D721Med (cell line): ENCODE measurements around the gene VILL.

Experiments used
- DNase-seq: peaks from one replicate; pipeline ENCODE4 v3.0.0; 2011; ENCODE audit warnings: low spot score; ENCODE audit not compliant: insufficient read length
- FAIRE-seq: peaks from 2 replicates; lab custom pipeline; 2011; peaks lifted over from hg19 to GRCh38; lab: Jason Lieb, UNC
- TF ChIP-seq, protein P1 (sequence below): IDR thresholded peaks from 2 replicates; pipeline ENCODE4 v1.5.1; 2012; ENCODE audit warnings: mild to moderate bottlenecking, control low read depth; ENCODE audit not compliant: insufficient read depth; ENCODE audit errors: missing control alignments

Gene VILL

GRCh38 chr3:38008971-38009580 is 18.5 kb downstream of the VILL start:
- FAIRE-seq (no peak), DNase-seq (no peak)
- TF ChIP-seq, protein P1, sequence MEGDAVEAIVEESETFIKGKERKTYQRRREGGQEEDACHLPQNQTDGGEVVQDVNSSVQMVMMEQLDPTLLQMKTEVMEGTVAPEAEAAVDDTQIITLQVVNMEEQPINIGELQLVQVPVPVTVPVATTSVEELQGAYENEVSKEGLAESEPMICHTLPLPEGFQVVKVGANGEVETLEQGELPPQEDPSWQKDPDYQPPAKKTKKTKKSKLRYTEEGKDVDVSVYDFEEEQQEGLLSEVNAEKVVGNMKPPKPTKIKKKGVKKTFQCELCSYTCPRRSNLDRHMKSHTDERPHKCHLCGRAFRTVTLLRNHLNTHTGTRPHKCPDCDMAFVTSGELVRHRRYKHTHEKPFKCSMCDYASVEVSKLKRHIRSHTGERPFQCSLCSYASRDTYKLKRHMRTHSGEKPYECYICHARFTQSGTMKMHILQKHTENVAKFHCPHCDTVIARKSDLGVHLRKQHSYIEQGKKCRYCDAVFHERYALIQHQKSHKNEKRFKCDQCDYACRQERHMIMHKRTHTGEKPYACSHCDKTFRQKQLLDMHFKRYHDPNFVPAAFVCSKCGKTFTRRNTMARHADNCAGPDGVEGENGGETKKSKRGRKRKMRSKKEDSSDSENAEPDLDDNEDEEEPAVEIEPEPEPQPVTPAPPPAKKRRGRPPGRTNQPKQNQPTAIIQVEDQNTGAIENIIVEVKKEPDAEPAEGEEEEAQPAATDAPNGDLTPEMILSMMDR, result no peak

DNA sequence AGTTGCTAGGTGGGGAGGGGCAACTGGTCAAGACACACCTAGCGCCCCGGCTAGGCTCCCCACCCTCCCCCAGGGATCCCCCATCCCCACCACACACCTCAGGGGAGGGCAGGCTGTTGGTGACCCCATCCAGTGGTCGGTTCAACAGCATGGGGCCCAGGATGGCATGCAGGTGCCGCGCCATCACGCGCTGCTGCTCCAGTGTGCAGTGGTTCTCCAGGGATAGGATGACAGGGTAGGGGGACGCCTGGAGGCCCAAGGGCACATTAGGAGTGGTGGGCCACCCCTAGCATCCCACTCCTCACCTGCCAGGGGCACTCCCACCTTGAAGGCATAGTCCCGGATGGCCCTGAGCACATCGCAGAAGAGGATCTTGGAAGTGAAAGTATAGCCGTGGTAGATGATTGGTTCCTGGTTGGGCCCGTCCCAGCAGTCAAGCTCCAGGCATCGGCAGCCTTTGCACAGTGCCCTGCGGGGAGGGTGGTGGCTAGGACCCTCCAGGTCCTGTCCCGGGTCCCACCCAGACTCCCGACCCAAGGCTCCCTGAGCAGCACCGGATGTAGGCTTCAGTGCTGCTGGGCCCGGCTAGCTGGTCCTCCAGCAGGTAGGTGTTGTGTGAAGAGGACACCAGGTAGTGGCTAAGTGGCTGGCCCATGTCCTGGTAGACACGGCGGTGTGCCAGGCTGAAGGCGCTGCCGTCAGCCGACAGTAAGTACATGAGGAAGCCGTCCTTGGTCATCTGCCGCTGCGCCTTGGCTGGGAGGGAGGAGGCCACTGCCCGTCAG is 19.4 kb downstream of the VILL start:
- DNase-seq, result no peak
- TF ChIP-seq, protein P1, result no peak
- no peak for FAIRE-seq

DNA sequence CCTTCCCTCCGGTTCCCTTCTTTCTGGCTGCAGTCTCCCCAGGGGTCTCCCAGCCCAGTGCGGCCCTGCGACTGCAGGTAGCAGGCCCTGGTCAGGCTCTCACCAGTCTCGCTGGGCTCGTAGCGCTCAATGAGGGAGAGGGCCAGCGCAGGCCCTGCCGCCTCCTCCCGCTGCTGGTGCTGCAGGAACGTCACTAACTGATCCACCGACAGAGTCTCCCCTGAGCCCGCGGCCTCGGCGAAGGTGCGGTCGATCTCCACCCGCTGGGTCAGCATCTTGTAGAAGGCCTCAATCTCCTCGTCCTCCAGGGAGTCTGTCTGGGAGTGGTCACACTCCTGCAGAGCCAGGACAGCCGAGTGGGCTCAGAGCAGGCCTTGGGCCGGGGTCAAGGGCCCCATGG is 20.5 kb downstream of the VILL start:
- FAIRE-seq (no peak), DNase-seq (no peak)
- TF ChIP-seq, protein P1, result no peak

DNA sequence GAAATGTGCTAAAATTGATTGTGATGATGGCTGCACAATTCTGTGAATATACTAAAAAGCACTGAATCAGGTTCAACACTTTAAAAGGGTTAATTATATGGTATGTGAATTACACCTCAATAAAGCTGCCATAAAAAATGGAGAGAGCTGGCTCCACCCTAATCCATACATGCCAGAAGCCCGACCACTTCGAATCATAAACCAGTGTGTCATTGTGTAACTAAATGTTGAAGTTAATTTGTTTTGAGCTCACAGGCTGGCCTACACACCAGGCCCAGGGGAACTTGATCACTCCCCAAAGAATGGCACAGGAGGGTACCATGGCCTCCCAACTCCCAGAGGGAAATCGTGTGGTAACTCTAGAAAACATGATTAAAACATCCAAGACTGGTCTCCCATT is 24.9 kb downstream of the VILL start:
- FAIRE-seq, result no peak
- TF ChIP-seq, protein P1, result no peak
- no peak for DNase-seq

- TF ChIP-seq, protein P1, result no peak
- DNase-seq (no peak), FAIRE-seq (no peak)
Observed at GRCh38 chr3:38015984-38016383, 25.4 kb downstream of the VILL start.

GRCh38 chr3:38016410-38016809 is 25.8 kb downstream of the VILL start:
- TF ChIP-seq, protein P1, result no peak

More at GRCh38 chr3:38016410-38016809, 25.8 kb downstream of the VILL start:
- FAIRE-seq (no peak), DNase-seq (no peak)
